ENCODE data around the gene SPSB4.

DNA sequence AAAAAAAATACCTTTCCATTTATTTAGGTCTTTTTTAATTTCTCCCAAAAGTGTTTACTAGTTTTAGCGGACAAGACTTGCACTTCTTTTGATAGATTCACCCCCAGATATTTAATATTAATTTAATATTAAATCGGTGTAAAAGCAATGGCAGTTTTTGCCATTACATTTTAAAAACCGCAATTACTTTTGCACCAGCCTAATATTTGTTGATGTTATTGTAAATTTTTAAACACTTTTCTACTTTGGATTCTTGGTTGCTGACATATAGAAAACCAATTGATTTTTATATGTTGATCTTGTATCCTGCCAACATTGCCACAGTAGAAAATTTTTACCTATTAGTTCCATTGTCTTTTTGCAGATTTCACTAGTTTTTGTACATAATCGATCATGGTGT lies 116.5 kb downstream of the SPSB4 start:
- TF ChIP-seq CTCF (IDR thresholded peaks at IDR 0.05) (no peak), POLR2AphosphoS5 (IDR thresholded peaks at IDR 0.05; ENCODE audit: insufficient read depth in 1 of 2, low read depth in 1 of 2) (no peak), POLR2A (IDR thresholded peaks at IDR 0.05) (no peak)

All from vagina (tissue), 2 donors.